ENCODE data around the gene RTKN. TPM values are rescaled to one million over a fixed set of nuclear protein-coding genes. Genes with fewer than 3 reads are reported as not detected.
"Not testable (repeated sequence)": the region's sequence is repeated elsewhere in the genome, so short reads cannot be mapped to it uniquely, and the experiment has no call there.

Gene RTKN
- total RNA-seq, 1 experiment from 2014 or later, result 50.4 TPM

- Histone ChIP-seq H3K4me3 (peak within 1 kb of the TSS; percentile 64), H3K27me3 (no peaks in the 10 kb centered on the region), H3K36me3 (no peaks in the 10 kb centered on the region), H3K27ac (peak within 1 kb of the TSS; percentile 9; the same call in 1 of the 2 replicates), H3K4me1 (peaks cover 11% of the 10 kb centered on the region), H3K9me3 (replicated peaks) (no peaks in the 10 kb centered on the region)
- peak; percentile 96 to 99 for DNase-seq
Observed at GRCh38 chr2:74454654-74455511, 13.1 kb upstream of the RTKN start, which contains the start of gene INO80B. Gene INO80B, plus strand, starts transcription at chr2:74455087. Its CDS starts 30 bp downstream, at chr2:74455117.

GRCh38 chr2:74450570-74451190, 8.9 kb upstream of the RTKN start:
- Histone ChIP-seq H3K36me3 (no peaks in the 10 kb centered on the region), H3K4me3 (no peak overlapping the region), H3K27ac (no peak overlapping the region), H3K27me3 (0 out of 2 replicates have a peak, but pooled peaks cover 2% of the 10 kb centered on the region), H3K4me1 (peaks cover 6% of the 10 kb centered on the region; the same call in 1 of the 2 replicates), H3K9me3 (replicated peaks) (no peaks in the 10 kb centered on the region)
- no peak for DNase-seq

- DNase-seq, result no peak
- Histone ChIP-seq H3K9me3 (replicated peaks) (no peaks in the 10 kb centered on the region), H3K4me1 (peaks cover 16% of the 10 kb centered on the region), H3K4me3 (no peak overlapping the region), H3K27ac (no peak overlapping the region), H3K36me3 (no peaks in the 10 kb centered on the region), H3K27me3 (0 out of 2 replicates have a peak, but pooled peaks cover 2% of the 10 kb centered on the region)
Observed at GRCh38 chr2:74448771-74449170, 7.0 kb upstream of the RTKN start.

- Histone ChIP-seq H3K4me1 (peaks cover 12% of the 10 kb centered on the region), H3K36me3 (no peaks in the 10 kb centered on the region), H3K27ac (no peak overlapping the region), H3K9me3 (replicated peaks) (no peaks in the 10 kb centered on the region), H3K27me3 (0 out of 2 replicates have a peak, but pooled peaks cover 2% of the 10 kb centered on the region), H3K4me3 (no peak overlapping the region)
- no peak for DNase-seq
Observed at GRCh38 chr2:74447230-74447999, 5.7 kb upstream of the RTKN start.

GRCh38 chr2:74444498-74445318, 3.0 kb upstream of the RTKN start:
- Histone ChIP-seq H3K27me3 (0 out of 2 replicates have a peak, but pooled peaks cover 2% of the 10 kb centered on the region), H3K4me3 (no peak overlapping the region), H3K4me1 (peaks cover 17% of the 10 kb centered on the region), H3K27ac (no peak overlapping the region), H3K9me3 (replicated peaks) (no peaks in the 10 kb centered on the region), H3K36me3 (no peaks in the 10 kb centered on the region)
- no peak for DNase-seq

GRCh38 chr2:74442483-74443297, 953 bp upstream of the RTKN start:
- H3K4me3 ChIP-seq; H3K9me3 ChIP-seq (replicated peaks); H3K27me3 ChIP-seq; H3K27ac ChIP-seq; H3K36me3 ChIP-seq; DNase-seq: not testable (repeated sequence)
- peaks cover 31% of the 10 kb centered on the region for H3K4me1 ChIP-seq

GRCh38 chr2:74441170-74441689, 507 bp downstream of the RTKN start:
- H3K4me1 ChIP-seq, result peaks cover 40% of the 10 kb centered on the region

GRCh38 chr2:74440378-74441169, 1.2 kb downstream of the RTKN start:
- H3K4me1 ChIP-seq, result peaks cover 40% of the 10 kb centered on the region
- DNase-seq, result peak; percentile 97
- peak overlapping the region; percentile 100 for H3K27ac ChIP-seq
- no peaks in the 10 kb centered on the region for H3K9me3 ChIP-seq (replicated peaks)
- peaks cover under 1% of the 10 kb centered on the region; the same call in 1 of the 2 replicates for H3K36me3 ChIP-seq
- H3K27me3 ChIP-seq, result no peaks in the 10 kb centered on the region
- peak overlapping the region; percentile 68 for H3K4me3 ChIP-seq

More at GRCh38 chr2:74441170-74441689, 507 bp downstream of the RTKN start:
- no peaks in the 10 kb centered on the region; the same call in 1 of the 2 replicates for H3K36me3 ChIP-seq
- H3K27me3 ChIP-seq, result no peaks in the 10 kb centered on the region
- no peak for DNase-seq
- peak overlapping the region; percentile 68 for H3K4me3 ChIP-seq
- H3K9me3 ChIP-seq (replicated peaks), result no peaks in the 10 kb centered on the region
- peak overlapping the region; percentile 100 for H3K27ac ChIP-seq

GRCh38 chr2:74439803-74440377, 1.8 kb downstream of the RTKN start:
- Histone ChIP-seq H3K27me3 (no peaks in the 10 kb centered on the region), H3K9me3 (replicated peaks) (no peaks in the 10 kb centered on the region), H3K36me3 (peaks cover 3% of the 10 kb centered on the region; the same call in 1 of the 2 replicates), H3K4me1 (peaks cover 40% of the 10 kb centered on the region), H3K4me3 (peak overlapping the region; percentile 68), H3K27ac (peak overlapping the region; percentile 100)
- DNase-seq, result peak; percentile 99

GRCh38 chr2:74439373-74439772, 2.4 kb downstream of the RTKN start:
- peak overlapping the region; percentile 100 for H3K27ac ChIP-seq
- peaks cover 36% of the 10 kb centered on the region for H3K4me1 ChIP-seq

GRCh38 chr2:74438248-74438647, 3.5 kb downstream of the RTKN start:
- no peak overlapping the region; the same call in 1 of the 2 replicates for H3K4me3 ChIP-seq
- no peaks in the 10 kb centered on the region for H3K9me3 ChIP-seq (replicated peaks)
- DNase-seq, result no peak
- 0 out of 2 replicates have a peak overlapping the region, but pooled peaks have one; percentile 100 for H3K27ac ChIP-seq
- peaks cover 3% of the 10 kb centered on the region; the same call in 1 of the 2 replicates for H3K36me3 ChIP-seq
- H3K27me3 ChIP-seq, result no peaks in the 10 kb centered on the region
- H3K4me1 ChIP-seq, result peaks cover 29% of the 10 kb centered on the region

More at GRCh38 chr2:74439373-74439772, 2.4 kb downstream of the RTKN start:
- Histone ChIP-seq H3K36me3 (peaks cover 3% of the 10 kb centered on the region; the same call in 1 of the 2 replicates), H3K4me3 (peak overlapping the region; percentile 68), H3K27me3 (no peaks in the 10 kb centered on the region), H3K9me3 (replicated peaks) (no peaks in the 10 kb centered on the region)
- DNase-seq, result peak in 1 of 2 experiments; percentile 53

Data from SJCRH30 (cell line).